Brain microvascular endothelial cell (primary cell): Measurements from ENCODE around the gene SEMA3A.

Experiments
- DNase-seq: peaks from one replicate; pipeline ENCODE4 v3.0.0-alpha.2; 2020
- H3K27ac ChIP-seq: fragments of 250-450 bp; sonication (Bioruptor Pico); 2 replicates; pipeline ENCODE4 v1.5.1; 2020; ENCODE audit warnings: mild to moderate bottlenecking, moderate library complexity
- H3K27me3 ChIP-seq: fragments of 250-450 bp; sonication (Bioruptor Pico); replicated peaks from 2 replicates; pipeline ENCODE4 v1.5.1; 2020; ENCODE audit warnings: mild to moderate bottlenecking
- H3K36me3 ChIP-seq: fragments of 250-450 bp; sonication (Bioruptor Pico); replicated peaks from 2 replicates; pipeline ENCODE4 v1.5.1; 2020; ENCODE audit warnings: mild to moderate bottlenecking
- H3K4me3 ChIP-seq: 2 replicates; pipeline ENCODE4 v1.5.1; 2011; ENCODE audit warnings: low read depth, mild to moderate bottlenecking, control low read depth, low read length, moderate library complexity
- CTCF ChIP-seq: IDR thresholded peaks from 2 replicates; pipeline ENCODE4 v1.5.1; 2011; ENCODE audit warnings: low read depth, mild to moderate bottlenecking, moderate library complexity, low read length, control low read depth, inconsistent platforms; ENCODE audit errors: missing control alignments
- in situ Hi-C: cut with HindIII; loops from 2 replicates; pipeline ENCODE4 v1.10.0; 2017; ENCODE audit warnings: low sequenced_read_pairs, low pct_ligation_motif_present

SEMA3A gene

GRCh38 chr7:83941300-83941699 lies 253.3 kb downstream of the SEMA3A start:
- Histone ChIP-seq H3K4me3 (no peak overlapping the region), H3K27me3 (no peaks in the 10 kb centered on the region), H3K36me3 (no peaks in the 10 kb centered on the region), H3K27ac (no peak overlapping the region)
- DNase-seq, result no peak
- no peak for TF ChIP-seq CTCF
- in situ Hi-C loops, result loop anchor here (25.0 kb wide), 1 partner anchor 1796 kb away; no protein-coding TSS in a partner anchor

GRCh38 chr7:83937930-83938329 lies 256.7 kb downstream of the SEMA3A start:
- no peak for TF ChIP-seq CTCF
- Histone ChIP-seq H3K4me3 (no peak overlapping the region), H3K27me3 (no peaks in the 10 kb centered on the region), H3K27ac (no peak overlapping the region), H3K36me3 (no peaks in the 10 kb centered on the region)
- in situ Hi-C loops, result loop anchor here (25.0 kb wide), 1 partner anchor 1799 kb away; no protein-coding TSS in a partner anchor
- no peak for DNase-seq

DNA sequence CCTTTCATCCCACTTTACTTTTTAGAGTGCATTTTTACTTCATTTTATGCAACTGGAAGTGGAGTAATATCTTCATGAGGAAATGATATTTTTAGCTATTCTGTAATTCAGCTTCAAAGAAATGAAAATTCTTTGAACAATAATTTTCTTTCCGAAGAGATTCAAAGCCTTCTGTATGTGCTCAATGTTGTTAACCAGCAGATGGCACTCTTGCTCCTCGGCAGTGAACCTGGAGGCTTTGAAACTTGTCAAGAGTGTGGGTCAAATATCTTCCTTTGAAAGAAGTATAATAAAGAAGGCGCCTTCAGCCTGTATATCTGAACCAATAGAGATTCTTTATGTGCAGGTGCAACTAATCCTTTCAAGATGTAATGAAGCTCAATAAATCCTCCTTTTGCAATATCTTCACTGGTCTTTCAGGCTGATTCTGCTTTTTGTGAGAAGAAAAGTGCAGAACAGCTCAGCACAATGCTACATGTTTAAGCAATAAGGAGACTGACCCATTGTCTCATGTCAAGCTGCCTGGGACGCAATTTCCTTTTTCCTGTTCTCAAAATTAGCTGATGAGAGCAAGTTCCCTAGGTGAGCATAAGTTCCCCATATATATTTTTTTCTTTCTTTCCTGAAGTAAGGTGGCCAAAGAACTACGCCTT lies 258.4 kb downstream of the SEMA3A start:
- no peaks in the 10 kb centered on the region for H3K36me3 ChIP-seq
- peak; percentile 62 for DNase-seq
- in situ Hi-C loops, result loop anchor here (25.0 kb wide), 1 partner anchor 1801 kb away; no protein-coding TSS in a partner anchor
- H3K27ac ChIP-seq, result no peak overlapping the region
- no peaks in the 10 kb centered on the region for H3K27me3 ChIP-seq
- no peak overlapping the region for H3K4me3 ChIP-seq
- TF ChIP-seq CTCF, result peak; percentile 91

- H3K27me3 ChIP-seq, result no peaks in the 10 kb centered on the region
- H3K27ac ChIP-seq, result no peak overlapping the region
- no peak overlapping the region for H3K4me3 ChIP-seq
- peak; percentile 7 for TF ChIP-seq CTCF
- no peaks in the 10 kb centered on the region for H3K36me3 ChIP-seq
- in situ Hi-C loops, result loop anchor here (25.0 kb wide), 1 partner anchor 1803 kb away; no protein-coding TSS in a partner anchor
- DNase-seq, result no peak
These were observed 260.4 kb downstream of the SEMA3A start for GRCh38 chr7:83934118-83934734.

DNA sequence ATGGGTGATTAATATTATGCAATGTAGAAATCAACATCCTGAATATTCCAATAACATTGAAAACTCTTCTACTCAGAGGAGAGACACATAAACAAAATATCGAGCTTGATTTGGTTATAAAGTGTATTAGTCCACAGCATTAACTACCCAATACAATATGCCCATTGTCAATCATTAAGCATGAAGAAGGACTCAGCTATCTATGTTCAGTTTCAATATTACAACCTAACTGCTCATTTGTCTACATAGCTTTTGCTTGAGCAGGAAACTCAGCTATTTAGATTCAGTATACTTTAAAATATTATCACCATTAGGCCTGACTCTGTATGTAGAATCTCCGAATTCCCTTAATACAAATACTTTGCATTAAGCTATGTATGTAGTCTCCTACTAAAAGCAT lies 262.6 kb downstream of the SEMA3A start:
- Histone ChIP-seq H3K36me3 (no peaks in the 10 kb centered on the region), H3K27ac (no peak overlapping the region), H3K27me3 (no peaks in the 10 kb centered on the region), H3K4me3 (no peak overlapping the region)
- in situ Hi-C loops, result loop anchor here (25.0 kb wide), 1 partner anchor 1805 kb away; no protein-coding TSS in a partner anchor
- no peak for TF ChIP-seq CTCF
- no peak for DNase-seq
